Trophoblast cell (in vitro differentiated cells and primary cell): ENCODE data around the gene RNASE13.

Source experiments
- DNase-seq, 2 donors: peaks; one replicate each; pipeline ENCODE4 v3.0.0-alpha.2; 2016
- H2AFZ ChIP-seq: 2 replicates; pipeline ENCODE4 v1.6.1; 2013; ENCODE audit warnings: low read length, moderate library complexity, mild to moderate bottlenecking; ENCODE audit not compliant: insufficient read depth, poor library complexity
- H2AK5ac ChIP-seq: 2 replicates; pipeline ENCODE4 v1.6.1; 2013; ENCODE audit warnings: mild to moderate bottlenecking, low read length
- H2BK120ac ChIP-seq: 2 replicates; pipeline ENCODE4 v1.6.1; 2013; ENCODE audit warnings: low read length, mild to moderate bottlenecking, moderate library complexity; ENCODE audit not compliant: insufficient read depth, poor library complexity
- H2BK12ac ChIP-seq: 2 replicates; pipeline ENCODE4 v1.6.1; 2013; ENCODE audit warnings: mild to moderate bottlenecking, low read length, moderate library complexity
- H2BK5ac ChIP-seq: 2 replicates; pipeline ENCODE4 v1.6.1; 2013; ENCODE audit warnings: low read length, low read depth, moderate library complexity, mild to moderate bottlenecking; ENCODE audit not compliant: poor library complexity
- H3K14ac ChIP-seq: 2 replicates; pipeline ENCODE4 v1.6.1; 2013; ENCODE audit warnings: mild to moderate bottlenecking, low read length
- H3K18ac ChIP-seq: 2 replicates; pipeline ENCODE4 v1.6.1; 2013; ENCODE audit warnings: mild to moderate bottlenecking, low read length
- H3K23ac ChIP-seq: 2 replicates; pipeline ENCODE4 v1.6.1; 2013; ENCODE audit warnings: low read length
- H3K27ac ChIP-seq: 2 replicates; pipeline ENCODE4 v1.5.1; 2013; ENCODE audit warnings: low read depth, mild to moderate bottlenecking, inconsistent platforms, low read length, moderate library complexity
- H3K27me3 ChIP-seq: 2 replicates; pipeline ENCODE4 v1.6.1; 2013; ENCODE audit warnings: inconsistent platforms, mild to moderate bottlenecking, low read length, moderate library complexity; ENCODE audit not compliant: insufficient read depth
- H3K36me3 ChIP-seq, 2 experiments: 1 replicate in 1 of 2; 2 replicates in 1 of 2; pipeline ENCODE4 v1.6.1; 2013; ENCODE audit warnings: low read length in 2 of 2, mild to moderate bottlenecking in 2 of 2, moderate library complexity in 1 of 2; ENCODE audit not compliant: insufficient read depth in 2 of 2, control insufficient read depth in 1 of 2
- H3K4ac ChIP-seq: 2 replicates; pipeline ENCODE4 v1.6.1; 2013; ENCODE audit warnings: low read depth, mild to moderate bottlenecking, low read length, moderate library complexity
- H3K4me1 ChIP-seq, 2 experiments: 1 replicate in 1 of 2; 2 replicates in 1 of 2; pipeline ENCODE4 v1.6.1; 2013; ENCODE audit warnings: low read length in 2 of 2, mild to moderate bottlenecking in 2 of 2, moderate library complexity in 1 of 2; ENCODE audit not compliant: insufficient read depth in 2 of 2, control insufficient read depth in 1 of 2
- H3K4me2 ChIP-seq: 2 replicates; pipeline ENCODE4 v1.6.1; 2013; ENCODE audit warnings: inconsistent platforms, mild to moderate bottlenecking, low read length, moderate library complexity
- H3K4me3 ChIP-seq: 2 replicates; pipeline ENCODE4 v1.5.1; 2013; ENCODE audit warnings: mild to moderate bottlenecking, low read depth, low read length, inconsistent platforms
- H3K79me1 ChIP-seq: one replicate; pipeline ENCODE4 v1.6.1; 2013; ENCODE audit warnings: low read length
- H3K79me2 ChIP-seq: 2 replicates; pipeline ENCODE4 v1.6.1; 2013; ENCODE audit warnings: low read length, mild to moderate bottlenecking; ENCODE audit not compliant: control insufficient read depth, insufficient read depth, poor library complexity
- H3K9ac ChIP-seq: 2 replicates; pipeline ENCODE4 v1.6.1; 2013; ENCODE audit warnings: mild to moderate bottlenecking, low read length
- H3K9me3 ChIP-seq: 2 replicates; pipeline ENCODE4 v1.6.1; 2013; ENCODE audit warnings: low read depth, mild to moderate bottlenecking, control low read depth, inconsistent platforms, low read length; ENCODE audit not compliant: insufficient read depth
- H4K12ac ChIP-seq: 2 replicates; pipeline ENCODE4 v1.6.1; 2013; ENCODE audit warnings: low read depth, mild to moderate bottlenecking, low read length, moderate library complexity
- H4K8ac ChIP-seq: 2 replicates; pipeline ENCODE4 v1.6.1; 2013; ENCODE audit warnings: low read depth, mild to moderate bottlenecking, low read length, moderate library complexity
- H4K91ac ChIP-seq: one replicate; pipeline ENCODE4 v1.6.1; 2013; ENCODE audit warnings: low read depth, mild to moderate bottlenecking, low read length, moderate library complexity
- WGBS: extraction: QIAGEN DNeasy Blood & Tissue Kit; methylation state at CpG from one replicate; pipeline ENCODE4 v1.1.7; 2013; ENCODE audit warnings: missing lambda C conversion rate; ENCODE audit not compliant: insufficient read length, insufficient coverage; ENCODE audit errors: extremely low coverage; 5-methylcytosine and 5-hydroxymethylcytosine counted together

The RNASE13 gene

GRCh38 chr14:20998674-20999366, 35.8 kb downstream of the RNASE13 start, which contains the start of gene SLC39A2:
Gene SLC39A2, plus strand, starts transcription at chr14:20999293. Its CDS starts 154 bp downstream, at chr14:20999447.
- H3K9me3 ChIP-seq: peaks cover 1% of the 10 kb centered on the region
- no peak within 1 kb of the TSS for H3K9ac ChIP-seq
- peak within 1 kb of the TSS; percentile 52 for H2AFZ ChIP-seq
- H4K12ac ChIP-seq: no peak within 1 kb of the TSS
- H3K27ac ChIP-seq: peak within 1 kb of the TSS; percentile 84
- H2BK120ac ChIP-seq: peak within 1 kb of the TSS; percentile 75
- peak within 1 kb of the TSS; percentile 49 for H3K4me2 ChIP-seq
- peaks cover 8 to 23% of the 10 kb centered on the region in 2 experiments for H3K36me3 ChIP-seq
- no peak within 1 kb of the TSS for H3K4me3 ChIP-seq
- peak within 1 kb of the TSS; percentile 51 for H4K8ac ChIP-seq
- WGBS: no CpG with 5 or more reads among the region's 6 CpGs
- H3K23ac ChIP-seq: no peak within 1 kb of the TSS
- no peaks in the 10 kb centered on the region for H3K27me3 ChIP-seq
- peak within 1 kb of the TSS; percentile 74 for H2BK5ac ChIP-seq
- peak within 1 kb of the TSS; percentile 83 for H2BK12ac ChIP-seq
- H4K91ac ChIP-seq: peak within 1 kb of the TSS; percentile 84
- peaks cover 1% of the 10 kb centered on the region for H3K79me2 ChIP-seq
- H3K4ac ChIP-seq: peak within 1 kb of the TSS; percentile 24
- H2AK5ac ChIP-seq: no peak within 1 kb of the TSS
- H3K79me1 ChIP-seq: peaks cover 2% of the 10 kb centered on the region
- peak within 1 kb of the TSS; percentile 48 for H3K14ac ChIP-seq
- peaks cover 10 to 22% of the 10 kb centered on the region in 2 experiments for H3K4me1 ChIP-seq
- peak within 1 kb of the TSS; percentile 69 for H3K18ac ChIP-seq
- DNase-seq: peak; percentile 60 to 86

- H2BK120ac ChIP-seq: no peak overlapping the region
- H2BK12ac ChIP-seq: no peak overlapping the region
- peaks cover 2% of the 10 kb centered on the region for H3K79me1 ChIP-seq
- peaks cover 1% of the 10 kb centered on the region for H3K79me2 ChIP-seq
- H3K4me1 ChIP-seq: peaks cover 10 to 22% of the 10 kb centered on the region in 2 experiments
- no CpG with 5 or more reads among the region's 3 CpGs for WGBS
- no peak overlapping the region for H4K91ac ChIP-seq
- H3K9me3 ChIP-seq: peaks cover 1% of the 10 kb centered on the region
- H3K23ac ChIP-seq: no peak overlapping the region
- no peak overlapping the region for H3K14ac ChIP-seq
- no peak overlapping the region for H4K12ac ChIP-seq
- DNase-seq: peak; percentile 63 to 84
- no peak overlapping the region for H3K4me3 ChIP-seq
- no peak overlapping the region for H2AFZ ChIP-seq
- H3K4me2 ChIP-seq: peak overlapping the region; percentile 33
- no peak overlapping the region for H3K4ac ChIP-seq
- peak overlapping the region; percentile 84 for H3K27ac ChIP-seq
- H3K9ac ChIP-seq: no peak overlapping the region
- no peak overlapping the region for H4K8ac ChIP-seq
- H3K27me3 ChIP-seq: no peaks in the 10 kb centered on the region
- H3K18ac ChIP-seq: no peak overlapping the region
- H2BK5ac ChIP-seq: peak overlapping the region; percentile 7
- H2AK5ac ChIP-seq: no peak overlapping the region
- H3K36me3 ChIP-seq: peaks cover 8 to 23% of the 10 kb centered on the region in 2 experiments
Measured at GRCh38 chr14:20998139-20998538, 36.5 kb downstream of the RNASE13 start.

- Histone ChIP-seq H2BK120ac (no peak overlapping the region), H3K9ac (no peak overlapping the region)
- WGBS: no CpG with 5 or more reads among the region's 6 CpGs
Measured at GRCh38 chr14:20997564-20997963, 37.0 kb downstream of the RNASE13 start.

GRCh38 chr14:20997115-20997514, 37.5 kb downstream of the RNASE13 start:
- no peak overlapping the region for H4K91ac ChIP-seq
- H3K9ac ChIP-seq: no peak overlapping the region
- no peak overlapping the region for H2BK5ac ChIP-seq
- H3K4ac ChIP-seq: no peak overlapping the region
- no peaks in the 10 kb centered on the region for H3K27me3 ChIP-seq
- H3K4me2 ChIP-seq: peak overlapping the region; percentile 21
- H3K79me2 ChIP-seq: peaks cover 1% of the 10 kb centered on the region
- peaks cover 10 to 22% of the 10 kb centered on the region in 2 experiments for H3K4me1 ChIP-seq
- no peak overlapping the region for H2BK120ac ChIP-seq
- WGBS: no CpG with 5 or more reads among the region's 4 CpGs
- no peak overlapping the region for H3K14ac ChIP-seq
- H2AFZ ChIP-seq: no peak overlapping the region
- H3K79me1 ChIP-seq: peaks cover 2% of the 10 kb centered on the region
- H3K4me3 ChIP-seq: no peak overlapping the region
- H2AK5ac ChIP-seq: no peak overlapping the region
- H3K27ac ChIP-seq: peak overlapping the region; percentile 84
- H3K18ac ChIP-seq: no peak overlapping the region
- DNase-seq: no peak
- no peak overlapping the region for H3K23ac ChIP-seq
- H4K12ac ChIP-seq: no peak overlapping the region
- peaks cover 1% of the 10 kb centered on the region for H3K9me3 ChIP-seq
- no peak overlapping the region for H4K8ac ChIP-seq
- H2BK12ac ChIP-seq: no peak overlapping the region
- peaks cover 12 to 30% of the 10 kb centered on the region in 2 experiments for H3K36me3 ChIP-seq

More at GRCh38 chr14:20997564-20997963, 37.0 kb downstream of the RNASE13 start:
- Histone ChIP-seq H2AFZ (no peak overlapping the region), H3K4me1 (peaks cover 10 to 22% of the 10 kb centered on the region in 2 experiments), H3K4me2 (peak overlapping the region; percentile 44), H3K18ac (no peak overlapping the region), H3K14ac (no peak overlapping the region), H3K23ac (no peak overlapping the region), H3K4me3 (no peak overlapping the region), H3K27ac (peak overlapping the region; percentile 84), H4K91ac (no peak overlapping the region), H3K27me3 (no peaks in the 10 kb centered on the region), H3K36me3 (peaks cover 9 to 27% of the 10 kb centered on the region in 2 experiments), H3K9me3 (peaks cover 1% of the 10 kb centered on the region), H2BK12ac (no peak overlapping the region), H3K4ac (no peak overlapping the region), H3K79me2 (peaks cover 1% of the 10 kb centered on the region), H4K8ac (no peak overlapping the region), H2AK5ac (no peak overlapping the region), H2BK5ac (no peak overlapping the region), H3K79me1 (peaks cover 2% of the 10 kb centered on the region), H4K12ac (no peak overlapping the region)
- DNase-seq: peak in 1 of 2 donors; percentile 11
